GM18499 (cell line): ENCODE data around the gene CCDC97.
A peak's percentile ranks its signal among the peaks of the same experiment; 100 is the strongest.

Experiments
- ATAC-seq: cut with Tn5 transposase; IDR thresholded peaks from one replicate; pipeline ENCODE4 v1.9.1; 2021; ENCODE audit warnings: moderate number of reproducible peaks; ENCODE audit not compliant: insufficient read depth, unreplicated experiment

The CCDC97 gene

GRCh38 chr19:41297628-41298347 lies 12.2 kb upstream of the CCDC97 start:
- peak; percentile 42 for ATAC-seq

GRCh38 chr19:41298348-41298964 lies 11.5 kb upstream of the CCDC97 start:
- ATAC-seq, result no peak

- no peak for ATAC-seq
Measured at GRCh38 chr19:41299046-41299754, 10.8 kb upstream of the CCDC97 start.

- no peak for ATAC-seq
Measured at GRCh38 chr19:41299755-41300089, 10.2 kb upstream of the CCDC97 start.

- ATAC-seq, result no peak
Measured at GRCh38 chr19:41300555-41300954, 9.4 kb upstream of the CCDC97 start.

GRCh38 chr19:41302624-41303351 lies 7.2 kb upstream of the CCDC97 start:
- ATAC-seq, result no peak

GRCh38 chr19:41303954-41304353 lies 6.0 kb upstream of the CCDC97 start:
- ATAC-seq, result no peak

- ATAC-seq, result no peak
Measured at GRCh38 chr19:41304706-41305483, 5.1 kb upstream of the CCDC97 start.

- ATAC-seq, result no peak
Measured at GRCh38 chr19:41305927-41306793, 3.8 kb upstream of the CCDC97 start.

- no peak for ATAC-seq
Measured at GRCh38 chr19:41307090-41307875, 2.7 kb upstream of the CCDC97 start.

GRCh38 chr19:41307954-41308449 lies 2.0 kb upstream of the CCDC97 start:
- ATAC-seq, result no peak

- ATAC-seq, result no peak
Measured at GRCh38 chr19:41308450-41309179, 1.4 kb upstream of the CCDC97 start.

- ATAC-seq, result no peak
Measured at GRCh38 chr19:41309180-41310032, 566 bp upstream of the CCDC97 start.

- no peak for ATAC-seq
Measured at GRCh38 chr19:41311072-41311471, 1.1 kb downstream of the CCDC97 start.

GRCh38 chr19:41311613-41312012 lies 1.6 kb downstream of the CCDC97 start:
- ATAC-seq, result no peak

- ATAC-seq, result no peak
Measured at GRCh38 chr19:41316306-41316920, 6.4 kb downstream of the CCDC97 start.
